GM18870 (cell line): ENCODE measurements around the gene THTPA.
"Not testable (repeated sequence)": the region's sequence is repeated elsewhere in the genome, so short reads cannot be mapped to it uniquely, and the experiment has no call there.

Experiments used
- ATAC-seq: cut with Tn5 transposase; IDR thresholded peaks from one replicate; pipeline ENCODE4 v1.9.1; 2021; ENCODE audit warnings: moderate library complexity; ENCODE audit not compliant: unreplicated experiment

Gene THTPA

DNA sequence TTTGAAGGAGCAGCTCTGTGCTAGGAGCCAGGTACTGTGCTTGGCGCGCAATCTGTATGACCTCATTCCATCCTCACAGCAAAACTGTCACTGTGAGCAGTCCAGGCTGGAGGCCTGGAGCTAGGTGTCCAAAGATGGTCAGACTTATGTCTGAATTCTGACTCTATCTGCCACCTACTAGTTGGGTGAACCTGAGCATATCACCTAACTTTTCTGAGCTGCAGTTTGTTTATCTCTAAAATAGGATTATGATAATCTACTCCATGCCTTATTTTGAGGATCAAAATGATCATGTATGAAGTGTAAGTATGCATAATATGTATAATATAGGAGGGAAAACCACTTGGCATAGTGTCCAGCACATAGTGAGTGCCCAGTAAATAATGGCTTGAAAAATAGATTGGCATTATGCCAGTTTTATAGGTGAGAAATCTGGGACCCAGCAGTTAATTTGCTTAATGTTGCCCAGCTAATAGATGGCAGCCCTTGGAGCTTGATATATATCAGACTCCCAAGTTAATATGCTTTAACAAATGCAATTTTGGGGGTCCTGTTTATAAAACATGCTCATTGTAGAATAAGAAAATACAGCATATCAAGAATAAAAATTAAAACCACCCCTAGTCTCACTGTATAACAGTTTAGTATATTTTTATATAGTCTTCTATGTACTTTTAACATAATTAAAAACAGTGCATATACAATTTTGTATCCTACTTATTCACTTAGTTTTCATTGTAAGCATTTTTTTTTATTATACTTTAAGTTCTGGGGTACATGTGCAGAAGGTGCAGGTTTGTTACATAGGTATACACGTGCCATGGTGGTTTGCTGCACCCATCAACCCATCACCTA, 27.1 kb downstream of the THTPA start:
- ATAC-seq, result no peak

DNA sequence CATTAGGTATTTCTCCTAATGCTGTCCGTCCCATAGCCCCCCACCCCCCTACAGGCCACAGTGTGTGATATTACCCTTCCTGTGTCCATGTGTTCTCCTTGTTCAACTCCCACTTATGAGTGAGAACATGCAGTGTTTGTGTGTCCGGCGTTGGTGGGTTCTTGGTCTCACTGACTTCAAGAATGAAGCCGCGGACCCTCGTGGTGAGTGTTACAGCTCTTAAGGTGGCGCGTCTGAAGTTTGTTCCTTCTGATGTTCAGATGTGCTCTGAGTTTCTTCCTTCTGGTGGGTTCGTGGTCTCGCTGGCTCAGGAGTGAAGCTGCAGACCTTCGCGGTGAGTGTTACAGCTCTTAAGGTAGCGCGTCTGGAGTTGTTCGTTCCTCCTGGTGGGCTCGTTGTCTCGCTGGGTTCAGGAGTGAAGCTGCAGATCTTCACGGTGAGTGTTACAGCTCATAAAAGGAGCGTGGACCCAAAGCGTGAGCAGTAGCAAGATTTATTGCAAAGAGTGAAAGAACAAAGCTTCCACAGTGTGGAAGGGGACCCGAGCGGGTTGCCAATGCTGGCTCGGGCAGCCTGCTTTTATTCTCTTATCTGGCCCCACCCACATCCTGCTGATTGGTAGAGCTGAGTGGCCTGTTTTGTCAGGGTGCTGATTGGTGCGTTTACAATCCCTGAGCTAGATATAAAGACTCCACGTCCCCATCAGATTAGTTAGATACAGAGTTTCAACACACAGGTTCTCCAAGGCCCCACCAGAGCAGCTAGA, 27.9 kb downstream of the THTPA start:
- not testable (repeated sequence) for ATAC-seq

DNA sequence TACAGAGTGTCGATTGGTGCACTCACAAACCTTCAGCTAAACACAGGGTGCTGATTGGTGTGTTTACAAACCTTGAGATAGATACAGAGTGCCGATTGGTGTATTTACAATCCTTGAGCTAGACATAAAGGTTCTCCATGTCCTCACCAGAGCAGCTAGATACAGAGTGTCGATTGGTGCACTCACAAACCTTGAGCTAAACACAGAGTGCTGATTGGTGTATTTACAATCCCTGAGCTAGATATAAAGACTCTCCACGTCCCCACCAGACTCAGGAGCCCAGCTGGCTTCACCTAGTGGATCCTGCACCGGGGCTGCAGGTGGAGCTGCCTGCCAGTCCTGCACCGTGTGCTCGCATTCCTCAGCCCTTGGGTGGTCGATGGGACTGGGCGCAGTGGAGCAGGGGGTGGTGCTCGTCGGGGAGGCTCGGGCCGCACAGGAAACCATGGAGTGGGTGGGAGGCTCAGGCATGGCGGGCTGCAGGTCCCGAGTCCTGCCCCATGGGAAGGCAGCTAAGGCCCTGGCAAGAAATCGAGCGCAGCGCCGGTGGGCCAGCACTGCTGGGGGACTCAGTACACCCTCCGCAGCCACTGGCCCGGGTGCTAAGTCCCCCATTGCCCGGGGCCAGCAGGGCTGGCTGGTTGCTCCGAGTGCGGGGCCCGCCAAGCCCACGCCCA, 28.6 kb downstream of the THTPA start:
- not testable (repeated sequence) for ATAC-seq

GRCh38 chr14:23588884-23589598, 33.0 kb downstream of the THTPA start:
- ATAC-seq, result peak; percentile 73

DNA sequence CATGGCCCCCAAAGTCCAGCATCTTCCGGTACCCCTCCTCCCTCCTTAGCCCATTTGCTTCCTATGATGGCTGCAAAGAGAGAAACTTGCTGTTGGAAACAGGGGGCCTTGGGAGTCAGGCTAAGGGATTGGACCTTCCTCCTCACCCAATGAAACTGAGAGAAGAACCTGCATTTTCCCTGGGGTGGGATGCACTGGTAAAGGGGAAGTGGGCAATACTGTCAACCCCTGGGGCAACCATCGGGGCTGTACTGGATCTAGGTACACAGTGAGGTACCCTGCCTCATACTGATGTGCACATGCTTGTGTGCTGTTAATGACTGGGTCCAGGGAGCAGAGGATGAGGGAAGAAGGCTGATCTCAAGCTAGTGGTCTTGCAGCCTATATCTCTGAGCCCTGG, 33.5 kb downstream of the THTPA start:
- ATAC-seq, result no peak

DNA sequence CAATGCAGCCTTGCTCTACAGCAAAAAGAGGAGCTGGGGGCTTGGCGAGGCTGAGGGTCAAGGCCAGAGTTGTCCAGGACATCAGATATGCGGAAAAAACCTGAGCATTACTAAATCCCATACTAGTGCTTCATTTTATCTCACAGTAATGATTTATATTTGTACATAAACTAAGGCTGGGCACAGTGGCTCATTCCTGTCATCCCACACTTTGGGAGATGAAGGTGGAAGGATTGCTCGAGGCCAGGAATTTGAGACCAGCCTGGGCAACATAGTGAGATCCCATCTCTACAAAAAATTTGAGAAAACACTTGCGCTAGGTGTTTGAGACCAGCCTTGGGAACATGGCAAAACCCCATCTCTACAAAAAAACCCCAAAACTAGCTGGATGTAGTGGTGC, 34.1 kb downstream of the THTPA start:
- no peak for ATAC-seq

DNA sequence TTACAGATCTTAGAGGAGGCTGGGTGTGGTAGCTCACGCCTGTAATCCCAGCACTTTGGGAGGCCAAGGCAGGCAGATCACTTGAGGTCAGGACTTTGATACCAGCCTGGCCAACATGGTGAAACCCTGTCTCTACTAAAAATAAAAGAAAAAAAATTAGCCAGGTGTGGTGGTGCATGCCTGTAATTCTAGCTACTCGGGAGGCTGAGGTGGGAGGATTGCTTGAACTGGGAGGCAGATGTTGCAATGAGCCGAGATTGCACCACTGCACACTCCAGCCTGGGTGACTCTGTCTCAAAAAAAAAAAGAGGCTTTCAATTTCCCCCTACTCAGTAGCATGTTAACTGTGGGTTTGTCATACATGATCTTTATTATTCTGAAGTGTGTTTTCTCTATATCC, 38.1 kb downstream of the THTPA start:
- not testable (repeated sequence) for ATAC-seq

- no peak for ATAC-seq
Observed at GRCh38 chr14:23600322-23600707, 44.2 kb downstream of the THTPA start.

GRCh38 chr14:23600806-23601205, 44.7 kb downstream of the THTPA start:
- no peak for ATAC-seq

DNA sequence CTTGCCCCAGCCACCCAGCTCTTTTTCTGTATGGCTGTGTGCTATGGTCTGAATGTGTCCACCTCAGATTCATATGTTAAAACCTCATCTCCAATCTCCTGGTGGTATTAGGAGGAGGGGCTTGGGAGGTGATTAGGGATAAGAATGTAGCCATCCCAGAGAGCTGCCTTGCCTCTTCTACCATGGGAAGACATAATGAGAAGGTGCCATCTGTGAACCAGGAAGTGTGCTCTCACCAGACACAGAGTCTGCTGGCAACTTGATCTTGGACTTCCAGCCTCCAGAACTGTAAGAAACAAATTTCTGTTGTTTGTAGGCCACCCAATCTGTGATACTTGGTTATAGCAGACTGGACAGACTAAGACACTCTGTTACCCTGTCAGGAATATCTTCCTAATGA, 45.4 kb downstream of the THTPA start:
- no peak for ATAC-seq

DNA sequence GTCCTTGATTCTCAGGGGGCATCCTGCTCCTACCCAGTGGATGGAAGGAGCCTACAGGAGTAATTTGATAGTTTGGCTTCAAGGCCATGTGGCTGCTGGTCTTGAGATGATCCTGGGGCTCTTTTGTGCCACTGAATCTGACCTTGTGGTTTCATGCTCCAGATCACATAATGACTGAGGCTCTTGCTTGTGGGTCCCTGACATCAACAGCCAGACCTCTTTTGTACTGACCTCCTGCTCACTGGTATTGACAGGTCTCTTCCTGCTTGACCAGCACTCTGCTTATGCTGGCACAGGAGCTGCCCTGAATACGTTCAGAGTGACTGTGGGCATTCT, 45.7 kb downstream of the THTPA start:
- ATAC-seq, result no peak

DNA sequence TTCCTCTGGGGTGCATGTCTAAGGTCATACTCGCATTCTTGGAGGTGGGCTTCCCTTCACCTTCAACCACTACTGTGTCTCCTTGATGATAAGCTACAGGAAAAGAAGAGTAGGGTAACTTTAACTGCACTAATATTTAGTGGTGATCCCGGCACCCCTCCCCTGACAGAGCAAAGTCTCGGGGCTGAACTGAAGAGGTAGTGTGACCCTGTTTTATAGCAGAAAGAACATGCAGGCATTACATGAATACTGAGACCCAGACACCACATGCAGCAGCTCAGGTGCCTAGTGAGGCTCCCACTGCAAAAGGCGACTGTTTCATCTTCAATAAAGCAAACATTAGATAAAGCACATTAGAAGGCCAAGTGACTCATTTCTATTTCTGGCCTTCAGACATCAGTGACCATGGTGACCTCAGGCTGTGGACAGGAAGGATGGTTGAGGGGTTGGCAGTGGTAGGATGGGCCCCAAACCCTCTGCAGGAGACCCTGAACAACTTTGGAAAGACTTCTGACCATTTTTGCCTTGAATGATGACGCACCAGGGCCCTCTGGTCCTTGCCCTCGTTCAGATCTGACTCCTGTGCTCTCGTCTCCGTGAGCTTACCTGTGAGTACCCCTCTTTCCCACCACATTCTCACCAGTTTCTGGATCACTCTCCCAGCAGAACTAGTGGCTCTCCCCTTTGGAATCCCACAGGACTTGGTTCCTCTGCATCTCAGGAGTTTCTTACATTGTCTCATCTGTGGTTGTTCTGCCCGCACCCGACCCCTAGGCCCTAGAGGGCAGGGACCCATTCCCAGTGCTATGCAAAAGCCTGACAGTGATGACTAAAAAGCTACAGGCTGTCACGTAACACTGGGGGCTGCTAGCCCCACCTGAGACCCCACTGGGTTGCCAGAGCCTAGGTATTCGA, 46.4 kb downstream of the THTPA start:
- ATAC-seq, result no peak

- no peak for ATAC-seq
Observed at GRCh38 chr14:23603103-23603502, 47.0 kb downstream of the THTPA start.

GRCh38 chr14:23604148-23604547, 48.1 kb downstream of the THTPA start:
- ATAC-seq, result no peak

- no peak for ATAC-seq
Observed at GRCh38 chr14:23604675-23605170, 48.7 kb downstream of the THTPA start.

DNA sequence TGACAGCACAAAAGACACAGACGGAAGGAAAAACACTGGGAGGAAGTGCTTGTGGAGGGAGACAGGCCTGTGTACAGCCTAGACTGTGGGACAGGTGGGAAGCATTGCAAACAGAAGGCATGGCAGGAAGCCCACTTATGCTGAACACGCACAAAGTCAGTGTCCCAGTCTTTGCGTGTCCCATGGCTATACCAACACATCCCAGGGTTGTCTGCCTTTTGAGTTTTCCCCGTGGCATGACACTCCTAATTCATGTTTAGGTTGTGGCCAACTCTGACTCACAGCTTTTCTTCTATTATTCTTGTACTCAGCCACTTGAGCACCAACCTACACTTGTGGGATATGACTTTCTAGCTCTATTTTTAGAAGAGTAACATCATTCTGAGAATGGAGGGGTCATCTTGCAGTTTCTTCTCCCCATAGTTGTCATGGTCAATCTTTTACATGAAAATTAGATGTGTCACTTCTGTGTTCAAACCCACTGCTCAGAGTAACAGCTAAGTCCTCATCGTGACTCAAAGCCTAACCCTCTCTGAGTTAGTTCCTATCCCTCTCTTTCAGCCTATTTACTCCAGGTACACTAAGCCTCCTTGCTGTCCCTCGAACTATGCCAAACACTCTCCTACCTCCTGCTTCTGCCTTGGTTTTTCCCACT, 50.0 kb downstream of the THTPA start:
- ATAC-seq, result peak; percentile 89

- ATAC-seq, result no peak
Observed at GRCh38 chr14:23608454-23608853, 52.4 kb downstream of the THTPA start.

DNA sequence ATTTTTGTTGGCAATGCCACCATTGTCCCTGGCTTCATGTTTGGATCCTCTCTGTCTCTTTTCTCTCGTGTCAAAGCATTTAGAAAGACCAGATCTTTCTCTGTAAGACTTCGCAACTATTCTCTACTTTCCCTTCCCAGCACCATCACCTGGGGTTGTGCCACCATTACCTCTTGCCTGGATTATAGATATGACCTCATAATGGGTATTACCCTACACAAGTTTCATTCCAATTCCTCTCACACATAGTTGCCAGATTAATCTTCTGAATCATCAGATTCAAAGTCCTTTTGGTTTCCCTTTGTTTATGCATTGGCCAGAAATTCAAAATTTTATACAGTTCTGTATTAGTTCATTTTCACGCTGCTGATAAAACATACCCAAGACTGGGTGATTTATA, 52.9 kb downstream of the THTPA start:
- no peak for ATAC-seq

DNA sequence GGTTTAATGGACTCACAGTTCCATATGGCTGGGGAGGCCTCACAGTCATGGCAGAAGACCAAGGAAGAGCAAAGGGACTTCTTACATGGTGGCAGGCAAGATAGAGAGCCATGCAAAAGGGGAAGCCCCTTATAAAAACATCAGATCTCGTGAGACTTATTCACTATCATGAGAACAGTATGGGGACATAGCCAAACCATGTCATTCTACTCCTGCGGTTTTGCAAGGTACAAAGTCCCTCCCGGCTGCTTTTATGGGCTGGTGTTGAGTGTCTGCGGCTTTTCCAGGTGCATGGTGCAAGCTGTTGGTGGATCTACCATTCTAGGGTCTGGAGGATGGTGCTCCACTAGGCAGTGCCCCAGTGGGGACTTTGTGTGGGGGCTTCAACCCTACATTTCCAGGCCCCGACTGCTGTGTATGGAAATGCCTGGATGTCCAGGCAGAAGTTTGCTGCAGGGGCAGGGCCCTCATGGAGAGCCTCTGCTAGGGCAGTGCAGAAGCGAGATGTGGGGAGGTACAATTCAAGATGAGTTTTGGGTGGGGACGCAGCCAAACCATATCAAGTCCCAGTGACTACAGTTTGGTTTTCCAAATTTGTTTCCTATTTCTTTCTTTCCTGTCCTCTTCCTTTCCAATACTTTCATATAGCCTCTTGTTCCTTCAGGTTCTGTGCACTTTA, 53.5 kb downstream of the THTPA start:
- not testable (repeated sequence) for ATAC-seq
